A549 (cell line): Measurements from ENCODE around the gene MGLL. TPM values are rescaled to one million over a fixed set of nuclear protein-coding genes. Genes with fewer than 3 reads are reported as not detected.

Experiments
- ATAC-seq, 2 experiments: fragments of 200-7000 bp in 1 of 2; fragments of >200 bp in 1 of 2; cut with Nextera tagmentation in 1 of 2; cut with Tn5 transposase in 1 of 2; 3 replicates each; pipeline versions ENCODE4 v1.8.0 to v1.9.1; 2018 to 2020; ENCODE audit warnings: mild to moderate bottlenecking in 1 of 2, moderate library complexity in 1 of 2
- CTCF ChIA-PET: fragments of 300-600 bp; sonication (Branson Sonifier 250); formaldehyde crosslinking; extraction: SDS; loops from one replicate; lab custom pipeline; 2021; ENCODE audit warnings: antibody characterized with exemption, inconsistent platforms; lab: Yijun Ruan, JAX
- POLR2A ChIA-PET: fragments of 350-600 bp; formaldehyde crosslinking; extraction: SDS; loops from one replicate; lab custom pipeline; 2021; ENCODE audit warnings: antibody characterized with exemption, inconsistent platforms; lab: Yijun Ruan, JAX
- DNase-seq, 2 experiments: peaks; one replicate each; pipeline versions ENCODE4 v3.0.0 to v3.0.0-alpha.2; 2011 to 2016; ENCODE audit warnings: low read depth in 1 of 2, low spot score in 1 of 2
- FAIRE-seq: peaks from 2 replicates; lab custom pipeline; 2011; peaks lifted over from hg19 to GRCh38; lab: Jason Lieb, UNC
- H3K27ac ChIP-seq, 2 experiments: fragments of >200 bp; sonication (Bioruptor Twin); formaldehyde crosslinking; 3 replicates each; pipeline ENCODE4 v1.5.1; 2016 to 2017
- H3K4me1 ChIP-seq: fragments of >200 bp; sonication (Bioruptor Twin); formaldehyde crosslinking; 3 replicates; pipeline ENCODE4 v1.6.1; 2016
- H3K4me2 ChIP-seq: fragments of >200 bp; sonication (Bioruptor Twin); formaldehyde crosslinking; 3 replicates; pipeline ENCODE4 v1.6.1; 2016
- H3K4me3 ChIP-seq: fragments of >200 bp; sonication (Bioruptor Twin); formaldehyde crosslinking; 3 replicates; pipeline ENCODE4 v1.5.1; 2016
- H3K9me3 ChIP-seq: fragments of >200 bp; sonication (Bioruptor Twin); formaldehyde crosslinking; 3 replicates; pipeline ENCODE4 v1.6.1; 2016
- CBX2 ChIP-seq: fragments of 200-600 bp; sonication (generic); IDR thresholded peaks from 2 replicates; pipeline ENCODE4 v1.6.1; 2016; ENCODE audit warnings: low read depth, mild to moderate bottlenecking, borderline replicate concordance
- CBX8 ChIP-seq: fragments of 200-600 bp; sonication (generic); IDR thresholded peaks from 2 replicates; pipeline ENCODE4 v1.6.1; 2016
- CHD2 ChIP-seq: fragments of 150-350 bp; IDR thresholded peaks from 2 replicates; pipeline ENCODE4 v1.6.1; 2014; ENCODE audit warnings: low read length; ENCODE audit not compliant: partially characterized antibody
- CHD4 ChIP-seq: fragments of 200-600 bp; sonication (generic); IDR thresholded peaks from 2 replicates; pipeline ENCODE4 v1.6.1; 2016; ENCODE audit warnings: antibody characterized with exemption, mild to moderate bottlenecking, borderline replicate concordance
- EHMT2 ChIP-seq: fragments of 200-600 bp; sonication (generic); IDR thresholded peaks from 2 replicates; pipeline ENCODE4 v1.6.1; 2016; ENCODE audit warnings: antibody characterized with exemption, low read depth, mild to moderate bottlenecking, moderate library complexity
- EP300 ChIP-seq, 2 experiments: fragments of >200 bp; sonication (Bioruptor Twin); formaldehyde crosslinking; IDR thresholded peaks; 2 replicates in 1 of 2; 3 replicates in 1 of 2; pipeline ENCODE4 v1.6.1; 2016 to 2017
- FOSL2 ChIP-seq, 2 experiments: fragments of 450-650 bp in 1 of 2; fragments of >200 bp in 1 of 2; sonication (Bioruptor Twin) in 1 of 2; formaldehyde crosslinking; IDR thresholded peaks; 2 replicates each; pipeline versions ENCODE4 v1.5.0 to v1.6.1; 2016 to 2020; ENCODE audit warnings: mild to moderate bottlenecking in 1 of 2, moderate library complexity in 1 of 2
- FOXS1 ChIP-seq: fragments of 250-450 bp; sonication (Bioruptor Pico); IDR thresholded peaks from 2 replicates; pipeline ENCODE4 v1.5.0; 2020; ENCODE audit warnings: mild to moderate bottlenecking, moderate library complexity
- GATA3 ChIP-seq: IDR thresholded peaks from 2 replicates; pipeline ENCODE4 v1.6.1; 2012; ENCODE audit warnings: borderline replicate concordance
- HDAC2 ChIP-seq: fragments of 200-600 bp; sonication (generic); IDR thresholded peaks from 2 replicates; pipeline ENCODE4 v1.6.1; 2016
- HOXA7 ChIP-seq: fragments of 250-450 bp; sonication (Bioruptor Pico); IDR thresholded peaks from 2 replicates; pipeline ENCODE4 v1.5.0; 2020; ENCODE audit warnings: mild to moderate bottlenecking, moderate library complexity
- MAZ ChIP-seq: fragments of 150-350 bp; IDR thresholded peaks from 2 replicates; pipeline ENCODE4 v1.6.1; 2014; ENCODE audit warnings: antibody characterized with exemption, low read depth, low read length, borderline replicate concordance
- NFE2L2 ChIP-seq: fragments of 150-350 bp; conservative IDR thresholded peaks from 2 replicates; pipeline ENCODE4 v1.6.1; 2014; ENCODE audit warnings: low read length
- REST ChIP-seq: fragments of 200-600 bp; sonication (generic); IDR thresholded peaks from 2 replicates; pipeline ENCODE4 v1.6.1; 2016; ENCODE audit warnings: antibody characterized with exemption, mild to moderate bottlenecking, moderate library complexity
- RNF2 ChIP-seq: fragments of 200-600 bp; sonication (generic); IDR thresholded peaks from 2 replicates; pipeline ENCODE4 v1.6.1; 2016; ENCODE audit warnings: low read depth, mild to moderate bottlenecking, antibody characterized with exemption, moderate library complexity, borderline replicate concordance
- SMC3 ChIP-seq: fragments of >200 bp; sonication (Bioruptor Twin); formaldehyde crosslinking; IDR thresholded peaks from 3 replicates; pipeline ENCODE4 v1.6.1; 2018; ENCODE audit warnings: inconsistent platforms
- SREBF2 ChIP-seq: fragments of 450-650 bp; IDR thresholded peaks from 2 replicates; pipeline ENCODE4 v1.6.1; 2014; ENCODE audit warnings: mild to moderate bottlenecking, moderate library complexity
- ZNF302 ChIP-seq: fragments of 250-450 bp; sonication (Bioruptor Pico); IDR thresholded peaks from 2 replicates; pipeline ENCODE4 v1.9.0; 2021; ENCODE audit warnings: inconsistent platforms, mild to moderate bottlenecking, moderate library complexity
- WGBS: methylation state at CpG from one replicate; pipeline ENCODE4 v1.1.6; 2017; ENCODE audit errors: missing lambda C conversion rate; 5-methylcytosine and 5-hydroxymethylcytosine counted together
- polyA plus RNA-seq, 4 experiments: library from polyadenylated mRNA; depleted of rRNA in 3 of 4; stranded (reverse); fragments of >200 nt; fragmentation: RNase III in 1 of 4; extraction: RNeasy Plus Mini Kit Qiagen cat#74134 plus additional on column Dnase treatment in 1 of 4; gene quantifications; 2 replicates in 3 of 4; 3 replicates in 1 of 4; pipeline ENCODE4 v1.2.3, GENCODE V29; 2011 to 2017
- TF ChIP-seq, protein P1 (sequence below): fragments of >200 bp; sonication (Bioruptor Twin); formaldehyde crosslinking; IDR thresholded peaks from 3 replicates; pipeline ENCODE4 v1.6.1; 2016
- TF ChIP-seq, protein P2 (sequence below): fragments of >200 bp; sonication (Bioruptor Twin); formaldehyde crosslinking; IDR thresholded peaks from 2 replicates; pipeline ENCODE4 v1.6.1; 2016
- TF ChIP-seq, protein P3 (sequence below): IDR thresholded peaks from 2 replicates; pipeline ENCODE4 v1.6.1; 2012; ENCODE audit warnings: low read depth, borderline replicate concordance
- TF ChIP-seq, protein P4 (sequence below): IDR thresholded peaks from 2 replicates; pipeline ENCODE4 v1.6.1; 2012

Gene MGLL
- polyA plus RNA-seq, 2 of the 4 experiments (the other 2 are of a cell fraction), result 38.5 to 41.5 TPM

GRCh38 chr3:127677541-127678314 lies 144.6 kb downstream of the MGLL start (continued):
- no peak for TF ChIP-seq REST
- no peak for TF ChIP-seq EP300 (IDR thresholded peaks at IDR 0.05)
- no peak for TF ChIP-seq SREBF2
- no peak for TF ChIP-seq CHD4
- no peak for TF ChIP-seq HOXA7 (CRISPR knock-in tag)

- ATAC-seq, result no peak
- H3K27ac ChIP-seq, result no peak overlapping the region
- no peaks in the 10 kb centered on the region for H3K9me3 ChIP-seq
- H3K4me1 ChIP-seq, result peaks cover 6% of the 10 kb centered on the region; the same call in 1 of the 3 replicates
- no peak for FAIRE-seq
- 91% methylated on average over 6 of the region's 21 CpGs for WGBS
- H3K4me3 ChIP-seq, result no peak overlapping the region
- ChIA-PET CTCF (interaction anchor here (0.8 to 7.5 kb wide), 4 partner anchors 19 to 294 kb away, joined by 3 to 45 read pairs (median 6); no protein-coding TSS in a partner anchor), POLR2A (no interaction called here)
- H3K4me2 ChIP-seq, result no peak overlapping the region
- DNase-seq, result no peak
- no peak for TF ChIP-seq HOXA7 (CRISPR knock-in tag)
- no peak for TF ChIP-seq CHD2
- no peak for TF ChIP-seq NFE2L2
- no peak for TF ChIP-seq MAZ
- TF ChIP-seq CBX2, result no peak
- no peak for TF ChIP-seq ZNF302 (CRISPR knock-in tag)
- no peak for TF ChIP-seq FOXS1 (CRISPR knock-in tag)
- TF ChIP-seq CBX8, result no peak
- no peak for TF ChIP-seq RNF2
- no peak for TF ChIP-seq FOSL2 (IDR thresholded peaks at IDR 0.05)
- TF ChIP-seq FOSL2 (CRISPR knock-in tag; IDR thresholded peaks at IDR 0.05), result no peak
- TF ChIP-seq, protein P1, sequence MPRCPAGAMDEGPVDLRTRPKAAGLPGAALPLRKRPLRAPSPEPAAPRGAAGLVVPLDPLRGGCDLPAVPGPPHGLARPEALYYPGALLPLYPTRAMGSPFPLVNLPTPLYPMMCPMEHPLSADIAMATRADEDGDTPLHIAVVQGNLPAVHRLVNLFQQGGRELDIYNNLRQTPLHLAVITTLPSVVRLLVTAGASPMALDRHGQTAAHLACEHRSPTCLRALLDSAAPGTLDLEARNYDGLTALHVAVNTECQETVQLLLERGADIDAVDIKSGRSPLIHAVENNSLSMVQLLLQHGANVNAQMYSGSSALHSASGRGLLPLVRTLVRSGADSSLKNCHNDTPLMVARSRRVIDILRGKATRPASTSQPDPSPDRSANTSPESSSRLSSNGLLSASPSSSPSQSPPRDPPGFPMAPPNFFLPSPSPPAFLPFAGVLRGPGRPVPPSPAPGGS, result no peak
- no peak for TF ChIP-seq EHMT2
- no peak for TF ChIP-seq SMC3
- no peak for TF ChIP-seq HDAC2
- TF ChIP-seq, protein P2, sequence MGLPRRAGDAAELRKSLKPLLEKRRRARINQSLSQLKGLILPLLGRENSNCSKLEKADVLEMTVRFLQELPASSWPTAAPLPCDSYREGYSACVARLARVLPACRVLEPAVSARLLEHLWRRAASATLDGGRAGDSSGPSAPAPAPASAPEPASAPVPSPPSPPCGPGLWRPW, result no peak
- TF ChIP-seq, protein P3, sequence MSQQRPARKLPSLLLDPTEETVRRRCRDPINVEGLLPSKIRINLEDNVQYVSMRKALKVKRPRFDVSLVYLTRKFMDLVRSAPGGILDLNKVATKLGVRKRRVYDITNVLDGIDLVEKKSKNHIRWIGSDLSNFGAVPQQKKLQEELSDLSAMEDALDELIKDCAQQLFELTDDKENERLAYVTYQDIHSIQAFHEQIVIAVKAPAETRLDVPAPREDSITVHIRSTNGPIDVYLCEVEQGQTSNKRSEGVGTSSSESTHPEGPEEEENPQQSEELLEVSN, result no peak
- TF ChIP-seq GATA3, result no peak
- TF ChIP-seq, protein P4, sequence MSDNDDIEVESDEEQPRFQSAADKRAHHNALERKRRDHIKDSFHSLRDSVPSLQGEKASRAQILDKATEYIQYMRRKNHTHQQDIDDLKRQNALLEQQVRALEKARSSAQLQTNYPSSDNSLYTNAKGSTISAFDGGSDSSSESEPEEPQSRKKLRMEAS, result no peak
Measured at GRCh38 chr3:127676921-127677351, 145.4 kb downstream of the MGLL start.
